ENCODE results near the gene BRIP1.
"Not testable (repeated sequence)": the region's sequence is repeated elsewhere in the genome, so short reads cannot be mapped to it uniquely, and the experiment has no call there.

Gene BRIP1

GRCh38 chr17:61831099-61831498 lies 32.2 kb downstream of the BRIP1 start:
- DNase-seq (ENCODE audit: low read depth, low spot score): no peak

GRCh38 chr17:61828694-61829093 lies 34.6 kb downstream of the BRIP1 start:
- DNase-seq (ENCODE audit: low read depth, low spot score): no peak

GRCh38 chr17:61827649-61828395 lies 35.5 kb downstream of the BRIP1 start:
- no peak for DNase-seq (ENCODE audit: low read depth, low spot score)

GRCh38 chr17:61826866-61827265 lies 36.5 kb downstream of the BRIP1 start:
- DNase-seq (ENCODE audit: low read depth, low spot score): not testable (repeated sequence)

- DNase-seq (ENCODE audit: low read depth, low spot score): not testable (repeated sequence)
These were observed 37.1 kb downstream of the BRIP1 start for GRCh38 chr17:61826198-61826597.

- no peak for DNase-seq (ENCODE audit: low read depth, low spot score)
These were observed 37.7 kb downstream of the BRIP1 start for GRCh38 chr17:61825448-61826137.

- no peak for DNase-seq (ENCODE audit: low read depth, low spot score)
These were observed 40.7 kb downstream of the BRIP1 start for GRCh38 chr17:61822326-61823285.

GRCh38 chr17:61821655-61822054 lies 41.7 kb downstream of the BRIP1 start:
- no peak for DNase-seq (ENCODE audit: low read depth, low spot score)

GRCh38 chr17:61819265-61819664 lies 44.1 kb downstream of the BRIP1 start:
- not testable (repeated sequence) for DNase-seq (ENCODE audit: low read depth, low spot score)

- DNase-seq (ENCODE audit: low read depth, low spot score): no peak
These were observed 45.1 kb downstream of the BRIP1 start for GRCh38 chr17:61818225-61818624.

- DNase-seq (ENCODE audit: low read depth, low spot score): no peak
These were observed 45.9 kb downstream of the BRIP1 start for GRCh38 chr17:61817452-61817851.

- no peak for DNase-seq (ENCODE audit: low read depth, low spot score)
These were observed 46.8 kb downstream of the BRIP1 start for GRCh38 chr17:61816538-61816937.

- no peak for DNase-seq (ENCODE audit: low read depth, low spot score)
These were observed 47.3 kb downstream of the BRIP1 start for GRCh38 chr17:61815863-61816503.

GRCh38 chr17:61814485-61814884 lies 48.8 kb downstream of the BRIP1 start:
- DNase-seq (ENCODE audit: low read depth, low spot score): no peak

GRCh38 chr17:61813211-61813610 lies 50.1 kb downstream of the BRIP1 start:
- DNase-seq (ENCODE audit: low read depth, low spot score): no peak

GRCh38 chr17:61812747-61813146 lies 50.6 kb downstream of the BRIP1 start:
- no peak for DNase-seq (ENCODE audit: low read depth, low spot score)

- no peak for DNase-seq (ENCODE audit: low read depth, low spot score)
These were observed 53.4 kb downstream of the BRIP1 start for GRCh38 chr17:61809816-61810392.

- DNase-seq (ENCODE audit: low read depth, low spot score): no peak
These were observed 54.9 kb downstream of the BRIP1 start for GRCh38 chr17:61808442-61808841.

- DNase-seq (ENCODE audit: low read depth, low spot score): no peak
These were observed 56.4 kb downstream of the BRIP1 start for GRCh38 chr17:61806936-61807335.

GRCh38 chr17:61806081-61806828 lies 57.1 kb downstream of the BRIP1 start:
- DNase-seq (ENCODE audit: low read depth, low spot score): no peak
